WERI-Rb-1 (cell line): ENCODE data around the gene PPFIA3.
A peak's percentile ranks its signal among the peaks of the same experiment; 100 is the strongest.

Experiments
- DNase-seq: peaks from one replicate; pipeline ENCODE4 v3.0.0-alpha.2; 2020
- H3K27ac ChIP-seq: fragments of 250-450 bp; sonication (Bioruptor Pico); 2 replicates; pipeline ENCODE4 v1.5.1; 2020; ENCODE audit warnings: mild to moderate bottlenecking, moderate library complexity
- H3K27me3 ChIP-seq: fragments of 250-450 bp; sonication (Bioruptor Pico); 2 replicates; pipeline ENCODE4 v1.5.1; 2021; ENCODE audit warnings: mild to moderate bottlenecking, low read depth, moderate library complexity; ENCODE audit not compliant: insufficient read depth, severe bottlenecking
- H3K36me3 ChIP-seq: fragments of 250-450 bp; sonication (Bioruptor Pico); 2 replicates; pipeline ENCODE4 v1.5.1; 2020; ENCODE audit warnings: mild to moderate bottlenecking, moderate library complexity
- H3K4me3 ChIP-seq: 2 replicates; pipeline ENCODE4 v1.5.1; 2011; ENCODE audit warnings: low read depth, mild to moderate bottlenecking, control low read depth, low read length
- H3K9me3 ChIP-seq: fragments of 250-450 bp; sonication (Bioruptor Pico); 2 replicates; pipeline ENCODE4 v1.5.1; 2021; ENCODE audit warnings: mild to moderate bottlenecking, moderate library complexity; ENCODE audit not compliant: severe bottlenecking
- TF ChIP-seq, protein P1 (sequence below): IDR thresholded peaks from 2 replicates; pipeline ENCODE4 v1.5.1; 2011; ENCODE audit warnings: low read depth, mild to moderate bottlenecking, control low read depth, inconsistent platforms, low read length

PPFIA3 gene

DNA sequence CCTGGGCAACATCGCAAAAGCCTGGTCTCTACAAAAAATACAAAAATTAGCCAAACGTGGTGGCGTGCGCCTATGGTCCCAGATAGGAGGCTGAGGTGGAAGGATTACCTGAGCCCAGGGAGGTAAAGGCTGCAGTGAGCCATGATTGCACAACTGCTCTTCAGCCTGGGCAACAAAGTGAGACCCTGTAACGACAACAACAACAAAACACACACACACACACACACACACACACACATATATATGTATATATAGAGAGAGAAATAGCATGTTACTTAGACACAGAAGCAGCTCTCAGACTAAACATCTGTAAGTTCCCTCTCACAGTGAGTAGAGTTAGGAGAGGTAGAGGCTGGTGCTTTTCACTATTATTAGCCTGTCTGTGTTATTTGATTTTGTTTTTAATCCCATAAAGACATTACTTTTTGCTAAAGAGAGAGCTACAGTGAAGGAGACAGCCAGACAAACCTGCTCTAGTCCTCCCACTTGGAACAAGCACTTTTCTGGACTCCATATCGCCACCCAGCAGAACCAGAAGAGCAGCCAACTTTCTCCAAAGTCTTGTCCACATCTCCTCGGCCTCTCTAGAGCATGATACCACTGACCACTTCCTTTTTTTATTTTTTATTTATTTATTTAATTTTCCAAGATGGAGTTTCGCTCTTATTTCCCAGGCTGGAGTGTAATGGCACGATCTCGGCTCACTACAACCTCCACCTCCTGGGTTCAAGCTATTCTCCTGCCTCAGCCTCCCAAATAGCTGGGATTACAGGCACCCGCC lies 7.9 kb upstream of the PPFIA3 start:
- no peak overlapping the region for H3K27ac ChIP-seq
- TF ChIP-seq, protein P1, sequence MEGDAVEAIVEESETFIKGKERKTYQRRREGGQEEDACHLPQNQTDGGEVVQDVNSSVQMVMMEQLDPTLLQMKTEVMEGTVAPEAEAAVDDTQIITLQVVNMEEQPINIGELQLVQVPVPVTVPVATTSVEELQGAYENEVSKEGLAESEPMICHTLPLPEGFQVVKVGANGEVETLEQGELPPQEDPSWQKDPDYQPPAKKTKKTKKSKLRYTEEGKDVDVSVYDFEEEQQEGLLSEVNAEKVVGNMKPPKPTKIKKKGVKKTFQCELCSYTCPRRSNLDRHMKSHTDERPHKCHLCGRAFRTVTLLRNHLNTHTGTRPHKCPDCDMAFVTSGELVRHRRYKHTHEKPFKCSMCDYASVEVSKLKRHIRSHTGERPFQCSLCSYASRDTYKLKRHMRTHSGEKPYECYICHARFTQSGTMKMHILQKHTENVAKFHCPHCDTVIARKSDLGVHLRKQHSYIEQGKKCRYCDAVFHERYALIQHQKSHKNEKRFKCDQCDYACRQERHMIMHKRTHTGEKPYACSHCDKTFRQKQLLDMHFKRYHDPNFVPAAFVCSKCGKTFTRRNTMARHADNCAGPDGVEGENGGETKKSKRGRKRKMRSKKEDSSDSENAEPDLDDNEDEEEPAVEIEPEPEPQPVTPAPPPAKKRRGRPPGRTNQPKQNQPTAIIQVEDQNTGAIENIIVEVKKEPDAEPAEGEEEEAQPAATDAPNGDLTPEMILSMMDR, result no peak
- no peak for DNase-seq
- peaks cover 46% of the 10 kb centered on the region for H3K36me3 ChIP-seq
- H3K9me3 ChIP-seq, result no peaks in the 10 kb centered on the region
- no peak overlapping the region for H3K4me3 ChIP-seq
- no peaks in the 10 kb centered on the region for H3K27me3 ChIP-seq

DNA sequence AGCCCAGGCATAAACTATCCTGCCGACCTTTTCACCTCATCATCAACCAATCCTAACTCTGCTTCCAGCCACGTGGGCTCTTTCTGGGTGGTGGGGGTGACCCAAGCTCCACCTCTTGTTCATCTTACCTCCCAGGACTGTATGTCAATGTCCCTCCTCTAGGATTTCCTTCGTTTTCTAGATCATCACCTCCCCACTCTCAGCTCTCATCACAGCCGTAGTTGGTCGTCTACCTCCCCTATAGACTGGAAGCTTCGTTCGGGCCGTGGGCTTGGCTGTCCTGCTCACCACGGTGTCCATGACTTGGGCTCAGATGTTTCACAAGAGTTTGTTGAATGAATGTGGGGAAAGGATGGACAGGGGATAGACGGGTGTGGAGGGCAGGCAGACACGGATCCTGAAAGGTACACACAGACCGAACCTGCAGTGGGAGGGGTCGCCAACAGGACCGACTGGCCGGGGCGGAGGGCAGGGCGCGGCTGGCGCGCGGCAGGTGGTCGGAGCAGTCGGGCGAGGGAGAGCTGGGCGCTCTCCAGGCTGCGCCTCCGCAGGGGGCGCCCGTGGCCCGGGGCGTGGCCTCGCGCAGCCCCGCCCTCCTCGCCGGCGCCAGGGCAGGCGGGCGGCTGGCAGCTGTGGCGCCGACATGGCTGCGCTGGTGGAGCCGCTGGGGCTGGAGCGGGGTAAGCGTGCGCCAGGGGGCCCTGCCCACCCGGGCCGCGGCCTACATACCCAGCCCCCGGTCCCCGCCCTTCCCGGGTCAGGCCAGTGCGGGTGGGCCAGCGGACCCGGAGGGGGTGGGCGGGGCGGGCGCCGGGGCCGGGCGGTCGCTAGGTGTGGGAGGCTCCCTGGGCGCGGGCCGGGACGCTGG lies 5.3 kb upstream of the PPFIA3 start, which contains the start of gene LIN7B:
Gene LIN7B, plus strand, starts transcription at position 609 of the 868 bp plus-strand sequence. Its CDS starts 35 bp downstream, at position 644.
- H3K36me3 ChIP-seq, result peaks cover 23% of the 10 kb centered on the region
- peak; percentile 71 for DNase-seq
- no peaks in the 10 kb centered on the region for H3K9me3 ChIP-seq
- H3K27ac ChIP-seq, result peak within 1 kb of the TSS; percentile 89
- TF ChIP-seq, protein P1, result peak; percentile 53
- H3K27me3 ChIP-seq, result no peaks in the 10 kb centered on the region
- peak within 1 kb of the TSS; percentile 67 for H3K4me3 ChIP-seq

GRCh38 chr19:49114630-49115363 lies 4.5 kb upstream of the PPFIA3 start:
- H3K27ac ChIP-seq, result peak overlapping the region; percentile 89
- H3K27me3 ChIP-seq, result no peaks in the 10 kb centered on the region
- H3K36me3 ChIP-seq, result peaks cover 15% of the 10 kb centered on the region
- H3K9me3 ChIP-seq, result no peaks in the 10 kb centered on the region
- DNase-seq, result peak; percentile 85
- peak overlapping the region; percentile 67 for H3K4me3 ChIP-seq
- TF ChIP-seq, protein P1, result no peak

GRCh38 chr19:49116544-49116943 lies 2.8 kb upstream of the PPFIA3 start:
- Histone ChIP-seq H3K27ac (no peak overlapping the region), H3K36me3 (peaks cover 7% of the 10 kb centered on the region), H3K9me3 (no peaks in the 10 kb centered on the region), H3K4me3 (no peak overlapping the region), H3K27me3 (no peaks in the 10 kb centered on the region)
- DNase-seq, result no peak
- TF ChIP-seq, protein P1, result no peak

GRCh38 chr19:49117677-49118564 lies 1.4 kb upstream of the PPFIA3 start:
- Histone ChIP-seq H3K27ac (peak overlapping the region; percentile 100), H3K27me3 (no peaks in the 10 kb centered on the region)

More at GRCh38 chr19:49117677-49118564, 1.4 kb upstream of the PPFIA3 start:
- no peak for DNase-seq
- TF ChIP-seq, protein P1, result no peak
- no peaks in the 10 kb centered on the region for H3K9me3 ChIP-seq
- peak overlapping the region; percentile 70 for H3K4me3 ChIP-seq
- H3K36me3 ChIP-seq, result peaks cover 7% of the 10 kb centered on the region
